Heart left ventricle (tissue), 13 donors: Measurements from ENCODE around the gene MIB1.

Source experiments
- POLR2A ChIP-seq, 2 donors: fragments of 450-650 bp; IDR thresholded peaks; one replicate each; pipeline ENCODE4 v1.6.1; 2017; ENCODE audit warnings: antibody characterized with exemption in 2 of 2, mild to moderate bottlenecking in 2 of 2, moderate library complexity in 2 of 2
- TF ChIP-seq, protein P1 (sequence below), 12 donors: fragments of 200-600 bp; sonication (generic) in 4 of 12; IDR thresholded peaks; one replicate each; pipeline versions ENCODE4 v1.5.0 to v1.8.0; 2018 to 2022; ENCODE audit warnings: antibody characterized with exemption in 12 of 12, mild to moderate bottlenecking in 5 of 12
- donor health status: ischemic (EF 13 %, LVEDD 7.1; RV severe dilation, severe dysfunction).
- donor health status: DM: no; HTN: yes; CAD: no.
- donor health status: DM: no; HTN: no; CAD: no.
- donor health status: ischemic (EF 25% LVEDD 6.9; RV normal size, moderate dysfunction).
- donor health status: ischemic (EF 25% LVEDD 5.7; RV mildly dilated, moderate dysfunction).
- donor health status: ischemic (EF 35%, LVEDD 5.7; RV mildly dilated, moderate dysfunction).
- donor health status: nonischemic (EF 11% LVEDD 7.7; RV severe dilation, severe dysfunction).
- donor health status: DM: yes; HTN: yes; CAD: no.
- donor health status: PGD.
- donor health status: ischemic (EF 29% LVEDD 5.4; RV normal size, mild dysfunction).
- donor health status: nonischemic (EF 23%, LVEDD 6.1; RV moderate dilation, normal function).

DNA sequence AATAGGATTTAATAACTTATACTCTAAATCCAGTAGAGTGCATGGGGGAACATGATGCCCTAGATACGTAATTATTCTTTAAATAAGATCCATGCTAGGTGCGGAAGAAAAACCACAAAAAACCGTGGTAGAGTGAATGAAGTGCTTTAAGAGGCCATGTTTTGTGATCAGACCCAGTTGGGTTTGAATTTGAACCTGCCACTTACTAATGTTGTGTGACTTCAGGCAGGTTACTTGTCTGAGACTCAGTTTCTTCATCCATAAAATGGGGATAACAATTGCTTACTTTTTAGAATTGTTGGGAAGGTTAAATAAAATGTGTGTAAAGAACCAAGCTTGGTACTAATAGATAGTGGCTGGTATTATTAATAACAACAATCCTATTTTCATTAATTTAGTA, 17.2 kb downstream of the MIB1 start:
- TF ChIP-seq, protein P1, sequence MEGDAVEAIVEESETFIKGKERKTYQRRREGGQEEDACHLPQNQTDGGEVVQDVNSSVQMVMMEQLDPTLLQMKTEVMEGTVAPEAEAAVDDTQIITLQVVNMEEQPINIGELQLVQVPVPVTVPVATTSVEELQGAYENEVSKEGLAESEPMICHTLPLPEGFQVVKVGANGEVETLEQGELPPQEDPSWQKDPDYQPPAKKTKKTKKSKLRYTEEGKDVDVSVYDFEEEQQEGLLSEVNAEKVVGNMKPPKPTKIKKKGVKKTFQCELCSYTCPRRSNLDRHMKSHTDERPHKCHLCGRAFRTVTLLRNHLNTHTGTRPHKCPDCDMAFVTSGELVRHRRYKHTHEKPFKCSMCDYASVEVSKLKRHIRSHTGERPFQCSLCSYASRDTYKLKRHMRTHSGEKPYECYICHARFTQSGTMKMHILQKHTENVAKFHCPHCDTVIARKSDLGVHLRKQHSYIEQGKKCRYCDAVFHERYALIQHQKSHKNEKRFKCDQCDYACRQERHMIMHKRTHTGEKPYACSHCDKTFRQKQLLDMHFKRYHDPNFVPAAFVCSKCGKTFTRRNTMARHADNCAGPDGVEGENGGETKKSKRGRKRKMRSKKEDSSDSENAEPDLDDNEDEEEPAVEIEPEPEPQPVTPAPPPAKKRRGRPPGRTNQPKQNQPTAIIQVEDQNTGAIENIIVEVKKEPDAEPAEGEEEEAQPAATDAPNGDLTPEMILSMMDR (IDR thresholded peaks at IDR 0.05), result no peak
- no peak for TF ChIP-seq POLR2A (IDR thresholded peaks at IDR 0.05)
